OCI-LY1 (cell line): ENCODE results near the gene ABR.

Experiments
- EZH2 ChIP-seq: fragments of 200-600 bp; sonication (generic), shearing (Covaris generic); IDR thresholded peaks from 2 replicates; pipeline ENCODE4 v1.8.0; 2017; ENCODE audit warnings: borderline replicate concordance, mixed run types, mild to moderate bottlenecking, antibody characterized with exemption, low read length, moderate library complexity, mixed read lengths
- TF ChIP-seq, protein P1 (sequence below): fragments of 200-600 bp; sonication (generic), shearing (Covaris generic); IDR thresholded peaks from 2 replicates; pipeline ENCODE4 v1.5.1; 2017; ENCODE audit warnings: mild to moderate bottlenecking, antibody characterized with exemption, low read length, moderate library complexity, mixed read lengths

DNA sequence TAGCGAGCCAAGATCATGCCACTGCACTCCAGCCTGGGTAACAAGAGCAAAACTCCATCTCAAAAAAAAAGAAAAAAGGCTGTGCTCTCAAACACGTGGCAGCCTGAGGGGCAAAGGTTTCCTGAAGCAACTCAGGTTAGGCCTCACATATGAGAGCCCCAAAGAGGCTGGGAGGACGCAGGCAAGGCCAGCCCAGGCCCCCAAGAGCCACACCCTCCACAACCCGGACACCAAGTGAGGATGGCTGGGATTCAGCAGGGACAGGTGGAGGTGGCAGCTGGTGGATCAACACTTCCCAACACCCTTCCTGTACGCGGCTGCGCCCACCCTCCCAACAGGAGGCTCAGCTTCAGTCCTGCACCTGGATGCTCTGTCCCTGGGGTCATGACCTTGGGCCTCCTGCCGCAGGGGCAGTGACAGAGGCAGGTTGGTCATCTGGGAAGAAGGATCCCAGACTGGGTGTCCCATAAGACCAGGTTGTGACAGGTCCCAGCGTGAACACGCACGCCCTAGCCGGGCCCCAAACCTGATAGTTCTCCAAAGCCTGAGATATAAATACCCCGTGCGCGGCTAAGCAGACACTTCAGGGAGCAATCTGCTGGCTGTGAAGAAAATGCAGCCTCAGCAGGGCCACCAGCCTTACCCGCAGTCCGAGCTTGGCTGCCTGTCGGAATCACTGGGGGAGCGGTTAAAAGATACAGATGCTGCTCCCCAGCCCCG is 104.7 kb downstream of the ABR start:
- TF ChIP-seq, protein P1, sequence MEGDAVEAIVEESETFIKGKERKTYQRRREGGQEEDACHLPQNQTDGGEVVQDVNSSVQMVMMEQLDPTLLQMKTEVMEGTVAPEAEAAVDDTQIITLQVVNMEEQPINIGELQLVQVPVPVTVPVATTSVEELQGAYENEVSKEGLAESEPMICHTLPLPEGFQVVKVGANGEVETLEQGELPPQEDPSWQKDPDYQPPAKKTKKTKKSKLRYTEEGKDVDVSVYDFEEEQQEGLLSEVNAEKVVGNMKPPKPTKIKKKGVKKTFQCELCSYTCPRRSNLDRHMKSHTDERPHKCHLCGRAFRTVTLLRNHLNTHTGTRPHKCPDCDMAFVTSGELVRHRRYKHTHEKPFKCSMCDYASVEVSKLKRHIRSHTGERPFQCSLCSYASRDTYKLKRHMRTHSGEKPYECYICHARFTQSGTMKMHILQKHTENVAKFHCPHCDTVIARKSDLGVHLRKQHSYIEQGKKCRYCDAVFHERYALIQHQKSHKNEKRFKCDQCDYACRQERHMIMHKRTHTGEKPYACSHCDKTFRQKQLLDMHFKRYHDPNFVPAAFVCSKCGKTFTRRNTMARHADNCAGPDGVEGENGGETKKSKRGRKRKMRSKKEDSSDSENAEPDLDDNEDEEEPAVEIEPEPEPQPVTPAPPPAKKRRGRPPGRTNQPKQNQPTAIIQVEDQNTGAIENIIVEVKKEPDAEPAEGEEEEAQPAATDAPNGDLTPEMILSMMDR, result no peak
- TF ChIP-seq EZH2, result no peak
